ENCODE measurements around the gene OR51B2. TPM values are rescaled to one million over a fixed set of nuclear protein-coding genes. Genes with fewer than 3 reads are reported as not detected.
"Not testable (repeated sequence)": the region's sequence is repeated elsewhere in the genome, so short reads cannot be mapped to it uniquely, and the experiment has no call there.

OR51B2 gene
- total RNA-seq, 1 experiment from 2014 or later: not detected

GRCh38 chr11:5366856-5367255 lies 42.8 kb upstream of the OR51B2 start:
- Histone ChIP-seq H3K27ac (ENCODE audit: low read length) (no peak overlapping the region), H3K9me3 (ENCODE audit: control insufficient read depth, insufficient read depth, low read depth, low read length) (no peaks in the 10 kb centered on the region), H3K36me3 (ENCODE audit: control insufficient read depth, insufficient read depth, low read length) (no peaks in the 10 kb centered on the region), H3K4me1 (ENCODE audit: control insufficient read depth, insufficient read depth, low read length) (no peaks in the 10 kb centered on the region), H3K27me3 (ENCODE audit: control insufficient read depth, insufficient read depth, low read length) (no peaks in the 10 kb centered on the region; the same call in 1 of the 2 replicates), H3K4me3 (ENCODE audit: low read depth in 2 of 2, low read length in 2 of 2) (no peak overlapping the region)
- ATAC-seq: no peak
- CTCF ChIA-PET: no interaction called here
- BruUV-seq (replicated peaks): no TSS peak
- POLR2A ChIA-PET: no interaction called here
- no peak for DNase-seq (ENCODE audit: low read depth, low spot score)
- intact Hi-C loops (cut with micrococcal nuclease; ENCODE audit: unreplicated experiment) (no loop called here), in situ Hi-C loops (cut with HindIII; ENCODE audit: low pct_unique_long_range_greater_than_20kb, low sequenced_read_pairs) (no loop called here)
- TF ChIP-seq POLR2AphosphoS5 (IDR thresholded peaks at IDR 0.05; ENCODE audit: low read depth, low read length) (no peak), SIN3A (IDR thresholded peaks at IDR 0.05; ENCODE audit: borderline replicate concordance, insufficient read depth, low read depth, low read length) (no peak), REST (IDR thresholded peaks at IDR 0.05; ENCODE audit: insufficient read depth in 1 of 2, low read depth in 2 of 2, low read length in 1 of 2) (no peak), TCF7L2 (IDR thresholded peaks at IDR 0.05; ENCODE audit: low read depth, low read length) (no peak), CTCF (IDR thresholded peaks at IDR 0.05) (no peak)

GRCh38 chr11:5366365-5366764 lies 42.3 kb upstream of the OR51B2 start:
- not testable (repeated sequence) for H3K36me3 ChIP-seq (ENCODE audit: control insufficient read depth, insufficient read depth, low read length)

GRCh38 chr11:5364214-5364613 lies 40.1 kb upstream of the OR51B2 start:
- H3K27me3 ChIP-seq (ENCODE audit: control insufficient read depth, insufficient read depth, low read length): no peaks in the 10 kb centered on the region; the same call in 1 of the 2 replicates
- H3K9me3 ChIP-seq (ENCODE audit: control insufficient read depth, insufficient read depth, low read depth, low read length): no peaks in the 10 kb centered on the region
- H3K27ac ChIP-seq (ENCODE audit: low read length): no peak overlapping the region
- intact Hi-C loops (cut with micrococcal nuclease; ENCODE audit: unreplicated experiment): no loop called here
- ChIA-PET POLR2A (no interaction called here), CTCF (no interaction called here)
- no peak overlapping the region for H3K4me3 ChIP-seq (ENCODE audit: low read depth in 2 of 2, low read length in 2 of 2)
- no TSS peak for BruUV-seq (replicated peaks)
- DNase-seq (ENCODE audit: low read depth, low spot score) (no peak), ATAC-seq (no peak)
- no peaks in the 10 kb centered on the region for H3K36me3 ChIP-seq (ENCODE audit: control insufficient read depth, insufficient read depth, low read length)
- no peak for TF ChIP-seq REST (IDR thresholded peaks at IDR 0.05; ENCODE audit: insufficient read depth in 1 of 2, low read depth in 2 of 2, low read length in 1 of 2)
- in situ Hi-C loops (cut with HindIII; ENCODE audit: low pct_unique_long_range_greater_than_20kb, low sequenced_read_pairs): no loop called here
- no peaks in the 10 kb centered on the region for H3K4me1 ChIP-seq (ENCODE audit: control insufficient read depth, insufficient read depth, low read length)

More at GRCh38 chr11:5366365-5366764, 42.3 kb upstream of the OR51B2 start:
- BruUV-seq (replicated peaks); intact Hi-C loops (cut with micrococcal nuclease; ENCODE audit: unreplicated experiment); POLR2A ChIA-PET; H3K4me1 ChIP-seq (ENCODE audit: control insufficient read depth, insufficient read depth, low read length); ATAC-seq; H3K27ac ChIP-seq (ENCODE audit: low read length); H3K27me3 ChIP-seq (ENCODE audit: control insufficient read depth, insufficient read depth, low read length); DNase-seq (ENCODE audit: low read depth, low spot score); in situ Hi-C loops (cut with HindIII; ENCODE audit: low pct_unique_long_range_greater_than_20kb, low sequenced_read_pairs); H3K4me3 ChIP-seq (ENCODE audit: low read depth in 2 of 2, low read length in 2 of 2); CTCF ChIA-PET; H3K9me3 ChIP-seq (ENCODE audit: control insufficient read depth, insufficient read depth, low read depth, low read length): not testable (repeated sequence)

Data from Panc1 (cell line).